Right lobe of liver (tissue), 6 donors: ENCODE measurements around the gene PELO. TPM values are rescaled to one million over a fixed set of nuclear protein-coding genes. Genes with fewer than 3 reads are reported as not detected.

Source experiments
- ATAC-seq, 4 donors: fragments of 200-7000 bp; cut with Tn5 transposase; one replicate each; pipeline ENCODE4 v1.9.1; 2020; ENCODE audit warnings: mild to moderate bottlenecking in 4 of 4, moderate library complexity in 4 of 4
- DNase-seq, 3 donors: peaks; one replicate each; pipeline ENCODE4 v3.0.0-alpha.2; 2020
- H3K27ac ChIP-seq, 3 donors: fragments of 200-600 bp; one replicate each; pipeline ENCODE4 v1.8.0; 2022
- H3K27me3 ChIP-seq, 2 donors: fragments of 200-600 bp; one replicate each; pipeline ENCODE4 v1.8.0; 2022
- H3K36me3 ChIP-seq, 4 donors: fragments of 200-600 bp; sonication (generic) in 1 of 4; one replicate each; pipeline versions ENCODE4 v1.5.1 to v1.8.0; 2017 to 2022; ENCODE audit warnings: control low read depth in 1 of 4
- H3K4me1 ChIP-seq, 4 donors: fragments of 200-600 bp; sonication (generic) in 1 of 4; one replicate each; pipeline versions ENCODE4 v1.5.1 to v1.8.0; 2017 to 2022; ENCODE audit warnings: control low read depth in 1 of 4
- H3K4me3 ChIP-seq, 3 donors: fragments of 200-600 bp; one replicate each; pipeline ENCODE4 v1.8.0; 2022
- H3K9me3 ChIP-seq, 4 donors: fragments of 200-600 bp; sonication (generic) in 1 of 4; one replicate each; pipeline versions ENCODE4 v1.5.1 to v1.8.0; 2017 to 2022; ENCODE audit warnings: control low read depth in 1 of 4
- CTCF ChIP-seq, 4 donors: fragments of 200-600 bp in 3 of 4; fragments of 450-650 bp in 1 of 4; IDR thresholded peaks; one replicate each; pipeline versions ENCODE4 v1.5.1 to v1.8.0; 2016 to 2022; ENCODE audit warnings: antibody characterized with exemption in 4 of 4, mild to moderate bottlenecking in 2 of 4
- POLR2A ChIP-seq: fragments of 450-650 bp; IDR thresholded peaks from one replicate; pipeline ENCODE4 v1.6.1; 2017; ENCODE audit warnings: antibody characterized with exemption, mild to moderate bottlenecking
- WGBS: methylation state at CpG from one replicate; pipeline ENCODE4 v1.1.6; 2018; ENCODE audit warnings: low coverage, low lambda C conversion rate; ENCODE audit not compliant: insufficient coverage; ENCODE audit errors: missing lambda C conversion rate; 5-methylcytosine and 5-hydroxymethylcytosine counted together
- intact Hi-C, 2 donors: fragments of 100-400 bp; cut with DNase I; formaldehyde crosslinking; loops; one replicate each; pipeline versions ENCODE4 v1.11.2 to v1.14.1; 2022
- long read RNA-seq: library from polyadenylated mRNA; unstranded; transcript quantifications from one replicate; pipeline ENCODE4 v2.0.0, GENCODE V29; 2019
- total RNA-seq, 6 experiments: library from RNA; depleted of rRNA in 2 of 6; stranded (reverse); fragments of >200 nt in 2 of 6; fragmentation: NEBNext Ultra II Directional in 3 of 6; extraction: Animal tissue kit (Norgen Biotek cat#: 25700) in 3 of 6; gene quantifications; one replicate each; pipeline versions ENCODE4 v1.1.0 to v1.2.4, GENCODE V29; 2016 to 2023
- donor health status: DM: no; HTN: yes; CAD: no.
- donor health status: DM: no; HTN: no; CAD: no.
- donor health status: DM: no; HTN: no; CAD: no.
- donor health status: DM: no; HTN: yes; CAD: no.
- donor health status: DM: no; HTN: yes; CAD: no.

Gene PELO
- 10 to 100 TPM; 14.6 to 24.6 (median 17.6) TPM for total RNA-seq
- long read RNA-seq, partial matches to known transcripts: 2 of 3 reads
- long read RNA-seq, other reads (novel, unspliced or antisense): 0 of 3 reads

- 0% methylated on average over 23 of the region's 61 CpGs for WGBS
- Histone ChIP-seq H3K27ac (peak within 1 kb of the TSS; percentile 88 to 95 (median 92)), H3K4me1 (peaks cover 0 to 40% (median 13%) of the 10 kb centered on the region in 4 donors), H3K4me3 (peak within 1 kb of the TSS; percentile 58 to 67 (median 65)), H3K36me3 (no peaks in the 10 kb centered on the region), H3K27me3 (no peaks in the 10 kb centered on the region), H3K9me3 (no peaks in the 10 kb centered on the region)
- ATAC-seq (peak; percentile 77 to 93 (median 88)), DNase-seq (peak; percentile 89 to 97 (median 95))
- intact Hi-C loops: loop anchor here (10.0 kb wide), 2 partner anchors 107 to 127 kb away; no protein-coding TSS in a partner anchor
- TF ChIP-seq POLR2A (peak; percentile 93), CTCF (IDR thresholded peaks at IDR 0.05) (peak; percentile 33 to 57 (median 42))
Observed at GRCh38 chr5:52787600-52788504, at the start of gene PELO, which contains the start of gene ITGA1. Gene PELO (plus strand): TSS chr5:52787916. CDS start chr5:52800395, 12,479 bp downstream. Gene ITGA1 (plus strand): TSS chr5:52787916. CDS start chr5:52788354, 438 bp downstream.

- intact Hi-C loops: no loop called here
- peak in 2 of 4 donors; percentile 27 to 42 for ATAC-seq
- TF ChIP-seq POLR2A (no peak), CTCF (IDR thresholded peaks at IDR 0.05) (no peak)
- Histone ChIP-seq H3K36me3 (no peaks in the 10 kb centered on the region), H3K4me1 (no peaks in the 10 kb centered on the region), H3K4me3 (no peak overlapping the region), H3K9me3 (no peaks in the 10 kb centered on the region), H3K27ac (no peak overlapping the region), H3K27me3 (no peaks in the 10 kb centered on the region)
- DNase-seq: no peak
Observed at GRCh38 chr5:52738095-52738506, 49.6 kb upstream of the PELO start.

- Histone ChIP-seq H3K27me3 (no peaks in the 10 kb centered on the region), H3K4me3 (no peak overlapping the region), H3K27ac (no peak overlapping the region), H3K9me3 (no peaks in the 10 kb centered on the region), H3K4me1 (no peaks in the 10 kb centered on the region), H3K36me3 (no peaks in the 10 kb centered on the region)
- intact Hi-C loops: no loop called here
- TF ChIP-seq CTCF (IDR thresholded peaks at IDR 0.05) (no peak), POLR2A (no peak)
- WGBS: 71% methylated on average over 2 of the region's 2 CpGs
- DNase-seq: no peak
- no peak for ATAC-seq
Observed at GRCh38 chr5:52740007-52740406, 47.7 kb upstream of the PELO start.

GRCh38 chr5:52743012-52743411 is 44.7 kb upstream of the PELO start:
- Histone ChIP-seq H3K4me3 (no peak overlapping the region), H3K27me3 (no peaks in the 10 kb centered on the region), H3K9me3 (no peaks in the 10 kb centered on the region), H3K27ac (peak overlapping the region in 1 of 3 donors; percentile 9), H3K4me1 (no peaks in the 10 kb centered on the region), H3K36me3 (no peaks in the 10 kb centered on the region)
- DNase-seq (no peak), ATAC-seq (peak in 3 of 4 donors; percentile 25 to 83 (median 76))
- TF ChIP-seq CTCF (IDR thresholded peaks at IDR 0.05) (no peak), POLR2A (no peak)
- 55% methylated on average over 2 of the region's 2 CpGs for WGBS
- intact Hi-C loops: no loop called here
